GM12865 (cell line): ENCODE measurements around the gene ZNF609.
"Not testable (repeated sequence)": the region's sequence is repeated elsewhere in the genome, so short reads cannot be mapped to it uniquely, and the experiment has no call there.

Experiments used
- DNase-seq: peaks from one replicate; pipeline ENCODE4 v3.0.0; 2010; ENCODE audit warnings: low read depth
- H3K4me3 ChIP-seq: 2 replicates; pipeline ENCODE4 v1.5.1; 2011; ENCODE audit warnings: mild to moderate bottlenecking, low read depth, low read length, control low read depth
- TF ChIP-seq, protein P1 (sequence below): IDR thresholded peaks from 2 replicates; pipeline ENCODE4 v1.5.1; 2011; ENCODE audit warnings: low read length, control low read depth, low read depth, inconsistent platforms; ENCODE audit not compliant: insufficient read depth; ENCODE audit errors: missing control alignments

Gene ZNF609

DNA sequence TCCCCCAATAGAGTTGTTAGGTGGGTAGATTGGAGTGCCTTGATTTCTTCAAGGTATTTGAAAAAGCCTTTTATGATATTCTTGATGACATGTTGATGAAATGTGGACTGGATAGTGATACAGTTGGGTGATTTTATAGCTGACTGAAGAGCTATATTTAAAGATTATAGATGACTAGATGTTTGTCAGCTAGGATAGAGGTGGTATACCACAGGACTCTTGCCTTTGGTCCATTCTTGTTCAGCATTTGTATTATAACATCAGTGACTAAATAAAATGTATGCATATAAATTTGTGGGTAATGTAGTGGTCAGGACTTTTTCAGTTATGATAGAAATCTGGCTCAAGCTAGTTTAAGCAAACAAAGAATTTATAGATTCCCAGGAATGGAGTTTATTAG lies 143.9 kb downstream of the ZNF609 start:
- no peak for DNase-seq
- no peak overlapping the region for H3K4me3 ChIP-seq
- TF ChIP-seq, protein P1, sequence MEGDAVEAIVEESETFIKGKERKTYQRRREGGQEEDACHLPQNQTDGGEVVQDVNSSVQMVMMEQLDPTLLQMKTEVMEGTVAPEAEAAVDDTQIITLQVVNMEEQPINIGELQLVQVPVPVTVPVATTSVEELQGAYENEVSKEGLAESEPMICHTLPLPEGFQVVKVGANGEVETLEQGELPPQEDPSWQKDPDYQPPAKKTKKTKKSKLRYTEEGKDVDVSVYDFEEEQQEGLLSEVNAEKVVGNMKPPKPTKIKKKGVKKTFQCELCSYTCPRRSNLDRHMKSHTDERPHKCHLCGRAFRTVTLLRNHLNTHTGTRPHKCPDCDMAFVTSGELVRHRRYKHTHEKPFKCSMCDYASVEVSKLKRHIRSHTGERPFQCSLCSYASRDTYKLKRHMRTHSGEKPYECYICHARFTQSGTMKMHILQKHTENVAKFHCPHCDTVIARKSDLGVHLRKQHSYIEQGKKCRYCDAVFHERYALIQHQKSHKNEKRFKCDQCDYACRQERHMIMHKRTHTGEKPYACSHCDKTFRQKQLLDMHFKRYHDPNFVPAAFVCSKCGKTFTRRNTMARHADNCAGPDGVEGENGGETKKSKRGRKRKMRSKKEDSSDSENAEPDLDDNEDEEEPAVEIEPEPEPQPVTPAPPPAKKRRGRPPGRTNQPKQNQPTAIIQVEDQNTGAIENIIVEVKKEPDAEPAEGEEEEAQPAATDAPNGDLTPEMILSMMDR = no peak

DNA sequence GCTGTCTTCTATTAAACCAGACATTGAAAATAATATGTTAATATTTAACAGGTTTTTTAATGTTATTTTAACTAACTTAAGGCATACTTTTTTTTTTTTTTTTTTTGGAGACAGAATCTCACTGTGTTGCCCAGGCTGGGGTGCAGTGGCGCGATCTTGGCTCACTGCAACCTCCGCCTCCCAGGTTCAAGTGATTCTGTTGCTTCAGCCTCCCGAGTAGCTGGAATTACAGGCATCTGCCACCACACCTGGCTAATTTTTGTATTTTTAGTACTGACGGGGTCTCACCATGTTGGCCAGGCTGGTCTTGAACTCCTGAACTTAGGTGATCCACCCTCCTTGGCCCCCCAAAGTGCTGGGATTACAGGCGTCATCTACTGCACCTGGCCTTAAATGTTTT lies 147.0 kb downstream of the ZNF609 start:
- H3K4me3 ChIP-seq, DNase-seq: not testable (repeated sequence)

DNA sequence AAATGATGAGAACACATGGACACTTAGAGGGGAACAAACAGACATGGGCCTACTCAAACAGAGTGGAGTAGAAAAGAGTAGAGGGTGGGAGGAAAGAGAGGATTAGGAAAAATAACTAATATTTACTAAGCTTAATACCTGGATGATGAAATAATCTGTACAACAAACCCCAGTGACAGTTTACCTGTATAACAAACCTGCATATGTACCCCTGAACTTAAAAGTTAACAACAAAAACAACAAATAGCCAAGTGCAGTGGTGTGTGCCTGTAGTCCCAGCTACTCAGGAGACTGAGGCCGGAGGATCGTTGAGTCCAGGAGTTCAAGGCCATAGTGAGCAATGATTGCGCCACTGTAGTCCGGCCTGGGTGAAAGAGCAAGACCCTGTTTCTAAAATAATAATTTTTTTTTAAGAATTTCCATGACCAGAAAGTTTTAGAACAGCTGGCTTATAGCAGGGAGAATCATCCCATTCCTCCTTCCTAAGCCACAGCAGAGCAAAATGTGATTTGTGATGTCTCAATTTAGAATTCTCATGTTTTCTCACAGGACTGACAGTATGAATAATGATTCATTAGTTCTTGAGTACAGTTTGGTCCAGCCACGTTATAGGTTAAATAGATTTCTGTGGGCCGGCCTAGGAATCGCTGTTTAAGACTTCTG lies 150.0 kb downstream of the ZNF609 start:
- no peak overlapping the region for H3K4me3 ChIP-seq
- DNase-seq = no peak
- TF ChIP-seq, protein P1 = no peak

DNA sequence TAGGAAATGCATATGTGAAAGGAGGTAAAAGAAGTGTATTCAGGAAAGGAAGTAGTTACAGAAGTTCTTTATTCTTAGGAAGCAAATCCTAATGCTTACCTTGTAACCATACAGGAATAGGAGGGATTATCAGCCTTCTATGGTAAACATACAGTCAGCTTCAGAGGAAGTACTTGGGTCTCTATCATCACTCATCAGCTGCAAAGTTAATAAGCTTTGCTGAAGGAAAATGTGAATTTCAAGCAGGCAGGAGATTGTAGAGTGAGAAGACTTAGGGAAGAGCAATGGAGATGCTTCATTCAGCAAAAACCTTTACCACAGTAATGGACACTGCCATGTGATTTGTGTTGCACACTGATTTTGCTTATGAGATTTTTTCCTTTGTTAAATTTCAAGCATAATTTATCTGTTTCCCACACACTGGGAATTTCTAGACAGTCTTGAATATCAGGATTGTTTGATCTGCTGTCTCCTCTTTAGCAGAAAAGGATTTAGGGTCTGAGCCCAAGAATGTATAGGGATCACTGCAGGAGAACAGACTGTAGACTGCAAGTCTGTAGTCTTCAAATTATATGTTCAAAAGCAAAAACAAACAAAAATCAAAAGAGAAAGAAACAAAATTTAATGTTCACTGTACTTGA lies 150.8 kb downstream of the ZNF609 start:
- DNase-seq = no peak
- H3K4me3 ChIP-seq = no peak overlapping the region
- TF ChIP-seq, protein P1 = no peak

DNA sequence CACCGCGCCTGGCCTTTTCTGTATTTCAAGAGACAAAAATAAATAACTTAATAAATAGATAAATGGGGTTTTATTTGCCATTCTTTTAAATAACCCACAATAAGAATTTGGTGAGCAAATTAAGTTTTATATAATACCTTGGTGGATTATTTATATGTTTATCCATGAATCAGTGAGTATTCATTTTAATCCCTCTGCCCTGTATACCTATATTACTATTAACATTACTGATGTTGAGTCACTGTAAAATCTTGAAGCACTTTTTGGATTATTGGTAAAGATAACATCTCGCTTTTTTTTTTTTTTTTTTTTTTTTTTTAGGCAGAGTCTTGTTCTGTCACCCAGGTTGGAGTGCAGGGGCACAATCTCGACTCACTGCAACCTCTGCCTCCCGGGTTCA lies 154.1 kb downstream of the ZNF609 start:
- TF ChIP-seq, protein P1 = no peak
- no peak overlapping the region for H3K4me3 ChIP-seq
- no peak for DNase-seq

DNA sequence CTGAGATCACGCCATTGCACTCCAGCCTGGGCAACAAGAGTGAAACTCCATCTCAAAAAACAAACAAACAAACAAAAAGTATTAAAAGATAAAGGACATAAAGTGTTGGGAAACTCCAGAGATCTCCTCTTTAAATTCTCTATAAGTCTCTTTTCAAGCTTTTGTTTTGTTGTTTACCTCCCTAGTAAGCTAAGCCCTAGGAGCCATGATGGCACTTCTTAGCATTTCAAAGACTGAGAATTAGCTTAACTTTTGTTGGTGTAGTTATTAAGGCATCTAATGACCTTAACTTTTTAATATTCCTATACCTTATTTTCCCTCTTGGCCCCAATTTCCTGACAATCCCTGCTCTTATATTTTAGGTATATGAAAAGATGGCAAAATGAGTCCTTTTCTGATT lies 157.3 kb downstream of the ZNF609 start:
- TF ChIP-seq, protein P1 = no peak
- DNase-seq = no peak
- H3K4me3 ChIP-seq = no peak overlapping the region

DNA sequence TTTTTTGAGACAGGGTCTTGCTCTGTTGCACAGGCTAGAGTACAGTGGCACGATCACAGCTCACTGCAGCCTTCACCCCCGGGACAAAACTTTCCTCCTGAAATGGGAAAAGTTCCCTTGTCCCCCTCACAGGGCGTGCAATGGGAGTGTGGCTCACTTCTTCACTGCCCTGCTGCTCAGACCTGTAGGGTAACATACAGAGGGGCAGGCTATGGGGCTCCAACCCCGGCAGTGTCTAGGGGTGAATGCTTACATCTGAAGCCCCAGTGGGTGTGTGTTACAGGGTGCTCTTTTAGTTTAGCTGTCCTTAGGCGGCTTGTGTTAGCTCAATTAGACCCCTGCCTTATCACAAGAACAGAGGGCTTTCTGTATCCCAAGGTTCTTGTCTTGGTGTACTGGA lies 157.8 kb downstream of the ZNF609 start:
- H3K4me3 ChIP-seq = no peak overlapping the region
- DNase-seq = no peak
- TF ChIP-seq, protein P1 = no peak
